ENCODE results near the gene TMPRSS11D. TPM values are rescaled to one million over a fixed set of nuclear protein-coding genes. Genes with fewer than 3 reads are reported as not detected.

TMPRSS11D gene
- total RNA-seq, 1 experiment from 2014 or later = not detected

GRCh38 chr4:67885762-67886161 is 2.0 kb upstream of the TMPRSS11D start:
- DNase-seq = no peak
- H3K27me3 ChIP-seq (ENCODE audit: low read length) = no peaks in the 10 kb centered on the region
- no peak overlapping the region for H3K9ac ChIP-seq (ENCODE audit: low read length)
- H2AFZ ChIP-seq (ENCODE audit: low read length) = no peak overlapping the region
- H3K79me2 ChIP-seq (ENCODE audit: low read length) = no peaks in the 10 kb centered on the region
- H4K20me1 ChIP-seq (ENCODE audit: insufficient read depth, low read depth, low read length) = no peaks in the 10 kb centered on the region
- no peak overlapping the region for H3K4me3 ChIP-seq (ENCODE audit: low read length)
- no peaks in the 10 kb centered on the region for H3K36me3 ChIP-seq (ENCODE audit: insufficient read depth, low read length)
- no peak overlapping the region for H3K4me2 ChIP-seq (ENCODE audit: low read depth, low read length, poor library complexity, severe bottlenecking)
- H3K4me1 ChIP-seq (ENCODE audit: low read length) = no peaks in the 10 kb centered on the region
- H3K9me2 ChIP-seq (replicated peaks; ENCODE audit: insufficient read depth, low read length) = no peaks in the 10 kb centered on the region
- no peak overlapping the region for H3K27ac ChIP-seq (ENCODE audit: low read length)
- H3K9me3 ChIP-seq (ENCODE audit: low read length) = no peaks in the 10 kb centered on the region

- H3K9ac ChIP-seq (ENCODE audit: low read length) = no peak overlapping the region
- no peak for DNase-seq
- no peak overlapping the region for H2AFZ ChIP-seq (ENCODE audit: low read length)
- H3K79me2 ChIP-seq (ENCODE audit: low read length) = no peaks in the 10 kb centered on the region
- no peaks in the 10 kb centered on the region for H4K20me1 ChIP-seq (ENCODE audit: insufficient read depth, low read depth, low read length)
- no peak overlapping the region for H3K4me2 ChIP-seq (ENCODE audit: low read depth, low read length, poor library complexity, severe bottlenecking)
- H3K9me2 ChIP-seq (replicated peaks; ENCODE audit: insufficient read depth, low read length) = no peaks in the 10 kb centered on the region
- H3K9me3 ChIP-seq (ENCODE audit: low read length) = no peaks in the 10 kb centered on the region
- H3K27me3 ChIP-seq (ENCODE audit: low read length) = no peaks in the 10 kb centered on the region
- H3K27ac ChIP-seq (ENCODE audit: low read length) = no peak overlapping the region
- H3K4me3 ChIP-seq (ENCODE audit: low read length) = no peak overlapping the region
- H3K4me1 ChIP-seq (ENCODE audit: low read length) = no peaks in the 10 kb centered on the region
- no peaks in the 10 kb centered on the region for H3K36me3 ChIP-seq (ENCODE audit: insufficient read depth, low read length)
Measured at GRCh38 chr4:67884701-67885100, 899 bp upstream of the TMPRSS11D start.

GRCh38 chr4:67883458-67883857 is 344 bp downstream of the TMPRSS11D start:
- no peaks in the 10 kb centered on the region for H3K4me1 ChIP-seq (ENCODE audit: low read length)
- no peaks in the 10 kb centered on the region for H3K9me3 ChIP-seq (ENCODE audit: low read length)
- H3K4me3 ChIP-seq (ENCODE audit: low read length) = no peak overlapping the region
- H2AFZ ChIP-seq (ENCODE audit: low read length) = no peak overlapping the region
- H3K79me2 ChIP-seq (ENCODE audit: low read length) = no peaks in the 10 kb centered on the region
- no peak overlapping the region for H3K9ac ChIP-seq (ENCODE audit: low read length)
- no peak overlapping the region for H3K27ac ChIP-seq (ENCODE audit: low read length)
- no peak overlapping the region for H3K4me2 ChIP-seq (ENCODE audit: low read depth, low read length, poor library complexity, severe bottlenecking)
- H4K20me1 ChIP-seq (ENCODE audit: insufficient read depth, low read depth, low read length) = no peaks in the 10 kb centered on the region
- H3K36me3 ChIP-seq (ENCODE audit: insufficient read depth, low read length) = no peaks in the 10 kb centered on the region
- no peaks in the 10 kb centered on the region for H3K9me2 ChIP-seq (replicated peaks; ENCODE audit: insufficient read depth, low read length)
- DNase-seq = no peak
- no peaks in the 10 kb centered on the region for H3K27me3 ChIP-seq (ENCODE audit: low read length)

GRCh38 chr4:67880866-67881610 is 2.8 kb downstream of the TMPRSS11D start:
- Histone ChIP-seq H3K4me3 (ENCODE audit: low read length) (no peak overlapping the region), H3K36me3 (ENCODE audit: insufficient read depth, low read length) (no peaks in the 10 kb centered on the region), H3K9me3 (ENCODE audit: low read length) (no peaks in the 10 kb centered on the region), H3K9me2 (replicated peaks; ENCODE audit: insufficient read depth, low read length) (no peaks in the 10 kb centered on the region), H3K27me3 (ENCODE audit: low read length) (no peaks in the 10 kb centered on the region), H2AFZ (ENCODE audit: low read length) (no peak overlapping the region), H3K4me2 (ENCODE audit: low read depth, low read length, poor library complexity, severe bottlenecking) (no peak overlapping the region), H4K20me1 (ENCODE audit: insufficient read depth, low read depth, low read length) (no peaks in the 10 kb centered on the region), H3K4me1 (ENCODE audit: low read length) (no peaks in the 10 kb centered on the region), H3K27ac (ENCODE audit: low read length) (no peak overlapping the region), H3K79me2 (ENCODE audit: low read length) (no peaks in the 10 kb centered on the region), H3K9ac (ENCODE audit: low read length) (no peak overlapping the region)
- DNase-seq = no peak

GRCh38 chr4:67879486-67879885 is 4.3 kb downstream of the TMPRSS11D start:
- Histone ChIP-seq H4K20me1 (ENCODE audit: insufficient read depth, low read depth, low read length) (no peaks in the 10 kb centered on the region), H3K4me2 (ENCODE audit: low read depth, low read length, poor library complexity, severe bottlenecking) (no peak overlapping the region), H3K9me2 (replicated peaks; ENCODE audit: insufficient read depth, low read length) (no peaks in the 10 kb centered on the region), H3K9me3 (ENCODE audit: low read length) (no peaks in the 10 kb centered on the region), H2AFZ (ENCODE audit: low read length) (no peak overlapping the region), H3K9ac (ENCODE audit: low read length) (no peak overlapping the region), H3K36me3 (ENCODE audit: insufficient read depth, low read length) (no peaks in the 10 kb centered on the region), H3K27ac (ENCODE audit: low read length) (no peak overlapping the region), H3K27me3 (ENCODE audit: low read length) (no peaks in the 10 kb centered on the region), H3K79me2 (ENCODE audit: low read length) (no peaks in the 10 kb centered on the region), H3K4me3 (ENCODE audit: low read length) (no peak overlapping the region), H3K4me1 (ENCODE audit: low read length) (no peaks in the 10 kb centered on the region)
- no peak for DNase-seq

GRCh38 chr4:67877086-67877485 is 6.7 kb downstream of the TMPRSS11D start:
- H2AFZ ChIP-seq (ENCODE audit: low read length) = no peak overlapping the region
- no peaks in the 10 kb centered on the region for H3K9me3 ChIP-seq (ENCODE audit: low read length)
- H3K4me2 ChIP-seq (ENCODE audit: low read depth, low read length, poor library complexity, severe bottlenecking) = no peak overlapping the region
- no peaks in the 10 kb centered on the region for H3K36me3 ChIP-seq (ENCODE audit: insufficient read depth, low read length)
- no peak overlapping the region for H3K9ac ChIP-seq (ENCODE audit: low read length)
- no peaks in the 10 kb centered on the region for H3K79me2 ChIP-seq (ENCODE audit: low read length)
- no peaks in the 10 kb centered on the region for H3K27me3 ChIP-seq (ENCODE audit: low read length)
- no peak overlapping the region for H3K27ac ChIP-seq (ENCODE audit: low read length)
- DNase-seq = no peak
- H3K9me2 ChIP-seq (replicated peaks; ENCODE audit: insufficient read depth, low read length) = no peaks in the 10 kb centered on the region
- no peak overlapping the region for H3K4me3 ChIP-seq (ENCODE audit: low read length)
- no peaks in the 10 kb centered on the region for H3K4me1 ChIP-seq (ENCODE audit: low read length)
- no peaks in the 10 kb centered on the region for H4K20me1 ChIP-seq (ENCODE audit: insufficient read depth, low read depth, low read length)

GRCh38 chr4:67874986-67875385 is 8.8 kb downstream of the TMPRSS11D start:
- DNase-seq = no peak
- Histone ChIP-seq H3K36me3 (ENCODE audit: insufficient read depth, low read length) (no peaks in the 10 kb centered on the region), H3K27me3 (ENCODE audit: low read length) (no peaks in the 10 kb centered on the region), H4K20me1 (ENCODE audit: insufficient read depth, low read depth, low read length) (no peaks in the 10 kb centered on the region), H3K27ac (ENCODE audit: low read length) (no peak overlapping the region), H3K9ac (ENCODE audit: low read length) (no peak overlapping the region), H3K4me3 (ENCODE audit: low read length) (no peak overlapping the region), H3K9me2 (replicated peaks; ENCODE audit: insufficient read depth, low read length) (no peaks in the 10 kb centered on the region), H3K4me2 (ENCODE audit: low read depth, low read length, poor library complexity, severe bottlenecking) (no peak overlapping the region), H2AFZ (ENCODE audit: low read length) (no peak overlapping the region), H3K4me1 (ENCODE audit: low read length) (no peaks in the 10 kb centered on the region), H3K79me2 (ENCODE audit: low read length) (no peaks in the 10 kb centered on the region), H3K9me3 (ENCODE audit: low read length) (no peaks in the 10 kb centered on the region)

GRCh38 chr4:67873116-67873515 is 10.7 kb downstream of the TMPRSS11D start:
- Histone ChIP-seq H3K4me2 (ENCODE audit: low read depth, low read length, poor library complexity, severe bottlenecking) (no peak overlapping the region), H3K79me2 (ENCODE audit: low read length) (no peaks in the 10 kb centered on the region), H3K9me3 (ENCODE audit: low read length) (no peaks in the 10 kb centered on the region), H3K27ac (ENCODE audit: low read length) (no peak overlapping the region), H3K9ac (ENCODE audit: low read length) (no peak overlapping the region), H3K4me1 (ENCODE audit: low read length) (no peaks in the 10 kb centered on the region), H4K20me1 (ENCODE audit: insufficient read depth, low read depth, low read length) (no peaks in the 10 kb centered on the region), H3K4me3 (ENCODE audit: low read length) (no peak overlapping the region), H3K27me3 (ENCODE audit: low read length) (no peaks in the 10 kb centered on the region), H3K36me3 (ENCODE audit: insufficient read depth, low read length) (no peaks in the 10 kb centered on the region), H2AFZ (ENCODE audit: low read length) (no peak overlapping the region), H3K9me2 (replicated peaks; ENCODE audit: insufficient read depth, low read length) (no peaks in the 10 kb centered on the region)
- no peak for DNase-seq
